GM12878 (cell line): ENCODE results near the gene NR6A1. TPM values are rescaled to one million over a fixed set of nuclear protein-coding genes. Genes with fewer than 3 reads are reported as not detected.

Experiments
- ATAC-seq: fragments of 200-7000 bp; cut with Tn5 transposase; 3 replicates; pipeline ENCODE4 v1.9.1; 2020; ENCODE audit warnings: mild to moderate bottlenecking, moderate library complexity
- BruUV-seq: library from RNA; stranded (reverse); fragments of 400-500 nt; replicated peaks from 2 replicates; lab custom pipeline; 2021; lab: Mats Ljungman, UMichigan
- CTCF ChIA-PET: fragments of 300-600 bp; sonication (Branson Sonifier 250); formaldehyde crosslinking; extraction: SDS; loops from one replicate; lab custom pipeline; 2021; ENCODE audit warnings: inconsistent platforms; lab: Yijun Ruan, JAX
- POLR2A ChIA-PET: fragments of 350-600 bp; formaldehyde crosslinking; extraction: SDS; loops from one replicate; lab custom pipeline; 2021; ENCODE audit warnings: inconsistent platforms; lab: Charles Lee
- RAD21 ChIA-PET: fragments of 300-600 bp; sonication (Branson Sonifier 250); formaldehyde crosslinking; loops from one replicate; lab custom pipeline; 2023; ENCODE audit warnings: antibody characterized with exemption; ENCODE audit not compliant: unreplicated experiment; lab: Charles Lee
- SMC1A ChIA-PET: fragments of 300-600 bp; sonication (Branson Sonifier 250); formaldehyde crosslinking; loops from one replicate; lab custom pipeline; 2023; ENCODE audit not compliant: unreplicated experiment, uncharacterized antibody; lab: Charles Lee
- DNase-seq: peaks from one replicate; pipeline ENCODE4 v3.0.0-alpha.2; 2011; ENCODE audit warnings: low read depth, low spot score
- FAIRE-seq: peaks from 3 replicates; lab custom pipeline; 2011; peaks lifted over from hg19 to GRCh38; lab: Jason Lieb, UNC
- H2AFZ ChIP-seq: 2 replicates; pipeline ENCODE4 v1.6.0; 2011; ENCODE audit warnings: low read depth, low read length, control low read depth; ENCODE audit not compliant: control insufficient read depth
- H3K27ac ChIP-seq: 2 replicates; pipeline ENCODE4 v1.5.1; 2011; ENCODE audit warnings: control low read depth; ENCODE audit not compliant: control insufficient read depth, insufficient read depth
- H3K27me3 ChIP-seq, 2 experiments: replicated peaks in 1 of 2; 2 replicates each; pipeline versions ENCODE4 v1.6.0 to v1.6.1; 2011; ENCODE audit warnings: low read length in 1 of 2; ENCODE audit not compliant: control insufficient read depth in 2 of 2, insufficient read depth in 2 of 2
- H3K36me3 ChIP-seq, 2 experiments: 2 replicates each; pipeline ENCODE4 v1.5.1; 2011; ENCODE audit warnings: low read length in 1 of 2; ENCODE audit not compliant: control insufficient read depth in 2 of 2, insufficient read depth in 2 of 2
- H3K4me1 ChIP-seq: 2 replicates; pipeline ENCODE4 v1.6.1; 2011; ENCODE audit warnings: mild to moderate bottlenecking, low read length, moderate library complexity, mixed read lengths; ENCODE audit not compliant: control insufficient read depth, insufficient read depth
- H3K4me2 ChIP-seq: 2 replicates; pipeline ENCODE4 v1.6.0; 2011; ENCODE audit warnings: control low read depth; ENCODE audit not compliant: control insufficient read depth, insufficient read depth
- H3K4me3 ChIP-seq: fragments of 200-600 bp; sonication (generic); 2 replicates; pipeline ENCODE4 v1.5.1; 2016
- H3K79me2 ChIP-seq: 2 replicates; pipeline ENCODE4 v1.6.0; 2011; ENCODE audit warnings: low read length; ENCODE audit not compliant: control insufficient read depth, insufficient read depth
- H3K9ac ChIP-seq: 2 replicates; pipeline ENCODE4 v1.8.0; 2011; ENCODE audit warnings: low read length, control low read depth, mixed read lengths; ENCODE audit not compliant: control insufficient read depth, insufficient read depth
- H3K9me3 ChIP-seq: replicated peaks from 3 replicates; pipeline ENCODE4 v1.5.1; 2011; ENCODE audit warnings: mild to moderate bottlenecking, low read length; ENCODE audit not compliant: control insufficient read depth, insufficient read depth
- H4K20me1 ChIP-seq: 2 replicates; pipeline ENCODE4 v1.6.0; 2011; ENCODE audit not compliant: control insufficient read depth, insufficient read depth
- CHD4 ChIP-seq: fragments of 200-600 bp; sonication (generic); IDR thresholded peaks from 2 replicates; pipeline ENCODE4 v1.6.1; 2016; ENCODE audit warnings: mild to moderate bottlenecking
- CREB1 ChIP-seq: IDR thresholded peaks from 2 replicates; pipeline ENCODE4 v1.6.1; 2012; ENCODE audit warnings: low read depth, mild to moderate bottlenecking, inconsistent platforms
- EGR1 ChIP-seq, 2 experiments: IDR thresholded peaks; 1 replicate in 1 of 2; 2 replicates in 1 of 2; pipeline ENCODE4 v1.6.1; 2011 to 2012; ENCODE audit warnings: low read depth in 2 of 2, low read length in 2 of 2, borderline replicate concordance in 1 of 2, mild to moderate bottlenecking in 1 of 2, moderate library complexity in 1 of 2
- FOXK2 ChIP-seq: fragments of 450-650 bp; IDR thresholded peaks from 2 replicates; pipeline ENCODE4 v1.6.1; 2017; ENCODE audit warnings: mild to moderate bottlenecking, moderate library complexity
- IKZF1 ChIP-seq: fragments of 450-650 bp; conservative IDR thresholded peaks from 2 replicates; pipeline ENCODE4 v1.6.1; 2017; ENCODE audit warnings: antibody characterized with exemption, mild to moderate bottlenecking
- IRF5 ChIP-seq: fragments of 450-650 bp; IDR thresholded peaks from 2 replicates; pipeline ENCODE4 v1.6.1; 2017; ENCODE audit warnings: borderline replicate concordance
- JUND ChIP-seq: IDR thresholded peaks from 2 replicates; pipeline ENCODE4 v1.6.1; 2012; ENCODE audit warnings: low read depth, mild to moderate bottlenecking, low read length, improper control_type of control experiment, moderate library complexity
- NFIC ChIP-seq: IDR thresholded peaks from 2 replicates; pipeline ENCODE4 v1.6.1; 2012; ENCODE audit warnings: low read depth, mild to moderate bottlenecking, inconsistent platforms, low read length, moderate library complexity
- POU2F2 ChIP-seq: IDR thresholded peaks from 3 replicates; pipeline ENCODE4 v1.6.1; 2011; ENCODE audit warnings: low read depth, mild to moderate bottlenecking, low read length, borderline replicate concordance
- RB1 ChIP-seq: fragments of 450-650 bp; formaldehyde crosslinking; IDR thresholded peaks from 2 replicates; pipeline ENCODE4 v1.6.1; 2017; ENCODE audit warnings: mild to moderate bottlenecking, borderline replicate concordance
- SP1 ChIP-seq: IDR thresholded peaks from one replicate; pipeline ENCODE4 v1.6.1; 2011; ENCODE audit warnings: low read depth, low read length
- TBL1XR1 ChIP-seq: IDR thresholded peaks from 2 replicates; pipeline ENCODE4 v1.6.1; 2012; ENCODE audit warnings: low read depth, low read length, improper control_type of control experiment
- YBX1 ChIP-seq: fragments of 450-650 bp; IDR thresholded peaks from 2 replicates; pipeline ENCODE4 v1.6.1; 2016; ENCODE audit warnings: antibody characterized with exemption
- ZBTB4 ChIP-seq: fragments of 450-650 bp; formaldehyde crosslinking; IDR thresholded peaks from 2 replicates; pipeline ENCODE4 v1.4.0; 2022; ENCODE audit warnings: mild to moderate bottlenecking, moderate library complexity
- ZNF217 ChIP-seq: fragments of 450-650 bp; IDR thresholded peaks from 2 replicates; pipeline ENCODE4 v1.6.1; 2017; ENCODE audit warnings: antibody characterized with exemption, mild to moderate bottlenecking
- ZSCAN29 ChIP-seq: fragments of 450-650 bp; IDR thresholded peaks from 2 replicates; pipeline ENCODE4 v1.6.1; 2017; ENCODE audit warnings: mild to moderate bottlenecking, moderate library complexity
- WGBS: methylation state at CpG from one replicate; pipeline ENCODE4 v1.1.6; 2016; ENCODE audit warnings: low lambda C conversion rate; ENCODE audit not compliant: insufficient replicate concordance, insufficient coverage; ENCODE audit errors: missing lambda C conversion rate; 5-methylcytosine and 5-hydroxymethylcytosine counted together
- in situ Hi-C: fragments of 300-500 bp; cut with MboI; formaldehyde crosslinking; loops from 9 replicates; pipeline ENCODE4 v1.14.3; 2018; ENCODE audit warnings: mixed read lengths
- intact Hi-C: fragments of 100-400 bp; cut with micrococcal nuclease; formaldehyde crosslinking; loops from one replicate; pipeline ENCODE4 v1.14.2; 2022; ENCODE audit not compliant: unreplicated experiment
- polyA plus RNA-seq, 11 experiments: library from polyadenylated mRNA; depleted of rRNA in 4 of 11; unstranded in 6 of 11; stranded (reverse) in 5 of 11; fragments of >200 nt; fragmentation: Nextera tagmentation in 4 of 11; fragmentation: Illumina TruSeq in 1 of 11; extraction: Ambion mirVana in 4 of 11; extraction: Trizol in 1 of 11; gene quantifications; 1 replicate in 1 of 11; 2 replicates in 10 of 11; pipeline versions ENCODE4 v1.2.1 to v1.2.3, GENCODE V29; 2011 to 2016; ENCODE audit warnings: inconsistent platforms in 2 of 11, missing spikeins in 2 of 11, low read depth in 1 of 11
- total RNA-seq, 4 experiments: library from RNA; depleted of rRNA in 3 of 4; stranded (reverse); fragments of >200 nt in 3 of 4; fragmentation: Illumina TruSeq in 1 of 4; extraction: Trizol in 1 of 4; gene quantifications; 2 replicates each; pipeline versions ENCODE4 v1.2.1 to v1.2.3, GENCODE V29; 2013 to 2021

The NR6A1 gene
- total and polyA plus RNA-seq, 10 of the 15 experiments (the other 5 are each of a cell fraction or from before 2014, with no cell fraction given), result 1.2 to 9.2 (median 4.6) TPM

- Histone ChIP-seq H3K27me3 (peaks cover 9 to 10% of the 10 kb centered on the region in 2 experiments; a peak in 3 of 4 replicates), H3K36me3 (no peaks in the 10 kb centered on the region), H3K9me3 (no peaks in the 10 kb centered on the region), H2AFZ (no peak overlapping the region), H3K27ac (no peak overlapping the region), H3K4me1 (0 out of 2 replicates have a peak, but pooled peaks cover 3% of the 10 kb centered on the region), H3K79me2 (no peaks in the 10 kb centered on the region), H3K4me2 (no peak overlapping the region), H3K4me3 (no peak overlapping the region), H3K9ac (no peak overlapping the region), H4K20me1 (no peaks in the 10 kb centered on the region)
- intact Hi-C loops, result no loop called here
- no peak for TF ChIP-seq IRF5
- no peak for TF ChIP-seq TBL1XR1
- no peak for TF ChIP-seq NFIC
- TF ChIP-seq IKZF1, result no peak
- no peak for TF ChIP-seq RB1
- no peak for TF ChIP-seq CHD4
- TF ChIP-seq ZNF217, result no peak
- TF ChIP-seq ZBTB4 (CRISPR knock-in tag), result no peak
- no peak for TF ChIP-seq POU2F2
- no peak for TF ChIP-seq FOXK2
- no peak for TF ChIP-seq EGR1 (IDR thresholded peaks at IDR 0.05; ENCODE audit: borderline replicate concordance in 1 of 2, low read depth in 2 of 2, low read length in 2 of 2)
- TF ChIP-seq JUND, result no peak
- no peak for TF ChIP-seq CREB1
- no peak for TF ChIP-seq ZSCAN29
- no peak for TF ChIP-seq SP1
- TF ChIP-seq YBX1, result no peak
- no peak for ATAC-seq
- RAD21 ChIA-PET, result no interaction called here
- DNase-seq, result no peak
- no TSS peak for BruUV-seq
- in situ Hi-C loops, result no loop called here
- SMC1A ChIA-PET, result no interaction called here
- 70% methylated on average over 55 of the region's 69 CpGs for WGBS
- no peak for FAIRE-seq
- POLR2A ChIA-PET, result no interaction called here
- CTCF ChIA-PET, result no interaction called here
Observed at GRCh38 chr9:124505006-124505900, 265.9 kb downstream of the NR6A1 start.
